GM21737 (cell line): ENCODE results near the gene EME2.

Experiments used
- ATAC-seq: cut with Tn5 transposase; IDR thresholded peaks from one replicate; pipeline ENCODE4 v1.9.1; 2021; ENCODE audit warnings: mild to moderate bottlenecking, moderate library complexity; ENCODE audit not compliant: unreplicated experiment

Gene EME2

DNA sequence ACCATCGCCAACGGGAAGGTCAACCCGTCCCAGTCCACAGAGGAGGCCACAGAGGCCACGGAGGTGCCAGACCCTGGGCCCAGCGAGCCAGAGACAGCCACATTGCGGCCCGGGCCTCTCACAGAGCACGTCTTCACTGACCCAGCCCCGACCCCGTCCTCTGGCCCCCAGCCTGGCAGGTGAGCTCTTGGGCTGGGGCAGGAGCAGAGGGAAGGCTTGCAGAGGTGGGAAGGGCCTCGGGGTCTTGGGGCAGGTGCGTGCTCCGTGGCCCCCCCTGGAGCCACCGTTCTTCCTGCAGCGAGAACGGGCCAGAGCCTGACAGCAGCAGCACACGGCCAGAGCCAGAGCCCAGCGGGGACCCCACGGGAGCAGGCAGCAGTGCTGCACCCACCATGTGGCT lies 6.4 kb upstream of the EME2 start:
- no peak for ATAC-seq

DNA sequence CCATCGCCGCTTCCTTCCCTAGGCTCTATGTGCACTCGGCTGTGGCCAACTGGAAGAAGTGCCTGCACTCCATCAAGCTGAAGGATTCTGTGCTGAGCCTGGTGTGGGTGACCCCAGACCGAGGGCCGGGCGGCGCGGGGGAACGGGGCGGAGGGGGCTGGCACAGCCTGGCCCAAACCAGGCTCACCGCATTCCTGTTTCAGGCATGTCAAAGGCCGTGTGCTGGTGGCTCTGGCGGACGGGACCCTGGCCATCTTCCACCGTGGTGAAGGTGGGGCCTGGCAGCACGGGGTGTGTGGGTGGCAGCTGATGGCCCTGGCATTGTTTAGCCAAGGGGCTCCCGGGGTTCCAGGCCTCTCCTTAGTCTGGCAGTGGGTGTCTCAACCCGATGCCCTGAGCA lies 5.9 kb upstream of the EME2 start:
- no peak for ATAC-seq

DNA sequence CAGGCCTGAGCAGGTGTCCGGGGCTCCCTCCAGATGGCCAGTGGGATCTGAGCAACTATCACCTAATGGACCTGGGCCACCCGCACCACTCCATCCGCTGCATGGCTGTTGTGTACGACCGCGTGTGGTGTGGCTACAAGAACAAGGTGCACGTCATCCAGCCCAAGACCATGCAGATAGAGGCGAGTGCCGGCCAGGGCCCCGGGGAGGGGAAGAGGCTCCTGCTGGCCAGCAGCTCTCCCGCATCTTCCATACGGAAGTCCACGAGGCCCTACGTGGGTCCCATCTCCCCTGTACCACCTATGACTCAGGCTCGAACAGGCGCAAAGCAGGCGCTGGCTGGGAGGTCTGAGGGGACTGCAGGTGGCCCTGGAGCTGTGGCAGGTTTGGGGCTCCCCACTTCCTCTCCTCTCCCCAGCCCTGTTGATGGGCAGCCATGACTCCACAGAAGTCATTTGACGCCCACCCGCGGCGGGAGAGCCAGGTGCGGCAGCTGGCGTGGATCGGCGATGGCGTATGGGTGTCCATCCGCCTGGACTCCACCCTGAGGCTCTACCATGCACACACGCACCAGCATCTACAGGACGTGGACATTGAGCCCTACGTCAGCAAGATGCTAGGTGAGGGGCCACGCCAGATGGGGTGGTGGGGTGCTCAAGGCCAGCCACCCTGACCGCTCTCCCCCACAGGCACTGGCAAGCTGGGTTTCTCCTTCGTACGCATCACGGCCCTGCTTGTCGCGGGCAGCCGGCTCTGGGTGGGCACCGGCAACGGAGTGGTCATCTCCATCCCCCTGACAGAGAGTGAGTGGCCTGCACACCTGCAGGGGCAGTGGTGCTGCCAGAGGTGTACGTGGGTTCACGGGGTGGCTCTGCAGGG lies 5.3 kb upstream of the EME2 start:
- ATAC-seq = no peak

DNA sequence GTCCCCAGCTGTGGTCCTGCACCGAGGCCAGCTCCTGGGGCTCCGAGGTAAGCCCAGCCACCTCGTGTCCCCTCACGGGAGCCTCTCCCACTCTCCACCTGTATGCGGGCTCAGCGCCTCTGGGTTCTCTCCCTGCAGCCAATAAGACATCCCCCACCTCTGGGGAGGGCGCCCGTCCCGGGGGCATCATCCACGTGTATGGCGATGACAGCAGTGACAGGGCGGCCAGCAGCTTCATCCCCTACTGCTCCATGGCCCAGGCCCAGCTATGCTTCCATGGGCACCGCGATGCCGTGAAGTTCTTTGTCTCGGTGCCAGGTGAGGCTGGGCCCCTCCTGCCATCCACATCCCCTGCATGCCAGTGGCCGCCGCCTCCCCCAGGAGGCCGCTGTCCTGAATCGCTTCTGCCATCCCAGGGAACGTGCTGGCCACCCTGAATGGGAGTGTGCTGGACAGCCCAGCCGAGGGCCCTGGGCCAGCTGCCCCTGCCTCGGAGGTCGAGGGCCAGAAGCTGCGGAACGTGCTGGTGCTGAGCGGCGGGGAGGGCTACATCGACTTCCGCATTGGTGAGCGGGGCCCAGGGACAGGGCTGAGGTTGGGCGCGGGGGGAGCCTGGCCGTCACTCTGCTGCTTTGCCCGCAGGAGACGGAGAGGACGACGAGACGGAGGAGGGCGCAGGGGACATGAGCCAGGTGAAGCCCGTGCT lies 4.4 kb upstream of the EME2 start:
- no peak for ATAC-seq

DNA sequence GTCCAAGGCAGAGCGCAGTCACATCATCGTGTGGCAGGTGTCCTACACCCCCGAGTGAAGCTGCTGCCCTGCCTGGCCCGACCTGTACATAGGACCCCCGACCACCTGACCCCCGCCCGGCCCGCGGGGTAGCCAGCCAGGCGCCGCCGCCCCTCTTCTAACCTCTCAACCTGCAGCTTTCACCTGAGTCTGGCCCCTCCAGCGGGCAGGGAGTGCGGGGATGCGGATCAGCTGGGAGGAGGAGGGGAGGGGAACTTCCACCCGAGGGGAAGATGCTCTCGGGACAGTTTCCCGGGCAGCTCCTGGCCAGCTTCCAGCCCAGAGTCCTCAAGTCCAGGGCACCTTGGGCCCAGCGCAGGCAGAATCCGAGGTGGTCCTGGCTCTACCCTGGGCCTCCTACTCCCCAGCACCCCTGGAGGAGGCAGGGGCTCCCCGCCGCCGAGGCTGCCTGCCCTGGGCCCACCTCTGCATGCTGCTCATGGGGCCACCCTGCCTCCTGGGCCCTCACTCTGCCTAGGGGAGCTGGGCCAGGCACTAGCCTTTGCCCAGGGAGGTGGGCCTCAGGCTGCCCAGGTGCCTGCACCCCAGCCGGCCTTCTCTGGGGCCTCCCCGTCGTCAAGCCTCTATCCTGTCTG lies 3.7 kb upstream of the EME2 start:
- ATAC-seq = no peak

DNA sequence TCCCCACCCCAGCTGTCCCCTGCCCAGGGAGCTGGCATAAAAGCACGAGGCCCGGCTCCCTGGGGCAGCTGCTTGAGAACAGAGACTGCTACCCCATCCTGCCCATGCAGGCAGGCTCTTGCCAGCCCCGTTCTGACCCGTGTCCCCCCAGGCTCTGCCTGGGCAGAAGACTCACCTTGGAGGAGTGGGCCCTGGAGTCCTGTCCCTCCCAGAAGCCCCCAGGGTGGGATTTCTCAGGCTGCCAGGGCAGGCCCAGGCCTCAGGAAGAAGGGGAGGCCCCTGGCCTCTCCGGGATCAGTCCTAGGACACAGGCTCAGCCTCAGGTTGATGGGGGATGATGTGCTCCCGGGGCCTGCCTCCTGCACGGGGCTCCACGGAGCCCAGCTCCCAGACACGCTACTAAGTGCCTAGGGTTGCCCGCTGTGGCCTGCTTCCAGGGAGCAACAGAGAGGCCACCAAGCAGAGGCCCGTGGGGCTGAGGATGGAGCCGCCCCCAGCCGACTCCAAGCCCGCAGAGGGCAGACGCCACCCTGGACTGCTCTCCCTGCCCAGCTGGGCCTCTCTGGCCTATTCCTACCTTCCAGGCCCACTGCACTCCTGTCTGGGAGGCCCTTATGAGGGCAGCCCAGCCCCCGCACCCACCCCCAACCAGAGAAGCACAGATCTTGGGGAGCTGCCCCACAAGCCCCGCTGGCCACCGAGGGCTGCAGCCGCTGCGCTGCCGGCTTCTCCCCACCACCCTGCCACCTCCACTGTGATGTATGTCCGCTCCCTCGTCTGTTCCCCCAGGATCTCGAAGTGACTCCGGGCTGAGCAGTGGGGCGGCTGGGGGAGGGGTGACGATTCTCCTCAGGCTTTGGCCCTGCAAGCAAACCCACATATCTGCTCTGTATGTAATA lies 3.0 kb upstream of the EME2 start:
- no peak for ATAC-seq

DNA sequence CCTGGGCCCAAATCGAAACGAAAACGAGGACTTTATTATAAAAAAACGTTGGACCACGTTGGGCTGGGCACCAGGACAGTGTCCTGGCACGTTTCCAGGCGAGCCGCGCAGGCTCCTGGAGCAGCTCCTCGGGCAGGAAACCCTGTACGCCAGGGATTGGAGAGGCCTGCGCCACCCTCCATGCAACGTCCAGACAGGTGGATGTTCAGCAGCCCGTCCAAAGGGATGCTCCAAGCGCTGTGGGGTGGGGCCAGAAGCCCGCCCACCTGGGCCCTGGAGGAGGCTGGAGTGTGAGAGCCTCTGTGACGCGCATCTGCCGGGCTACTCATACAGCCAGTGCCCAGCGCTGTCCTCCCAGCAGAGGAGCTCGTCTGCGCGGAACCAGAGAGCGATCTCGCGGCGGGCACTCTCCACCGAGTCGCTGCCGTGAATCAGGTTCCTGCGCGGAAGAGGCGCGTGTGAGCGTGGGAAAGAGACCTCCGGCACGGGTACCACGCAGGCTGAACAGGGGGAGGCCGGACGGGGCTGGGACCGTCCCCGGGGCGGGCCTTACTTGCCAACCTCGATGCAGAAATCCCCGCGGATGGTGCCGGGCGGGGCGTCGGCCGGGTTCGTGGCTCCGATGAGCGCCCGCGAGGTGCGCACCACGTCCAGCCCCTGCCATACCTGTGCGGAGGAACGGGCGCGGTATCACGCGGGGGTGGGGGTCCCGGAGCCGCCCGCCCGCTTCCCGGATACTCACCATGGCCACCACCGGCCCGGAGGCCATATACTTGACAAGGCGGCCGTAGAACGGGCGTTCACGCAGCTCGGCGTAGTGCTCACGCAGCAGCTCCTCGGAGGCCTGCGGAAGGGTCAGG lies 2.1 kb upstream of the EME2 start:
- no peak for ATAC-seq

DNA sequence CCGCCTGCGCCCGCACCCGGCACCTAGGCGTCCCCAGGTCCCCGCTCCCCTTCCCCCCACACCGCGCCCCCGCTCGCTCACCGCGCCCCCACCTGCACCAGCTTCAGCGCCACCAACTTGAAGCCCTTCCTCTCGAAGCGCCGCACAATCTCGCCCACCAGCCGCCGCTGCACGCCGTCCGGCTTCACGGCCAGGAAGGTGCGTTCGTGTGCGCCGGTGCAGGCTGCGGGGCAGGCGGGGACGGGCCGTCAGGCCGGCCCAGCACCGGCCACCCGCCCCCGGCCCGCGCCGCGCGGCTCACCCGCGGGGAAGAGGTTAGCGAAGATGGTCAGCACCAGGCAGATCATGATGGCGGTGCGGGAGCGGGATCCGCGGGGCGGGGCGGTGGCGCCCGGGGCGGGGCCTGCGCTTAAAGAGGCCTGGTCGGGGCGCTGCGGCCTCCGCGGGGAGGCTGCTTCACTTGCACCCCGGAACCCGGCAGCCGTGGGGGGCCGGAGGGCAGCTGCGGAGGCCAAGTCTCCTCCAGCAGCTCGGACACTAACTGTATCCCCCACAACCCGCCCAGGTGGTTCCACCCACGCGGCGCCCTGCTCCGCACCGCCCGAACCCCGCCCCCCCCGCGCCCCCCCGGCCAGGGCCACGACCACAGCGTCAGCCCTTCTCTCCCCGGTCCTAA lies 1.3 kb upstream of the EME2 start, which contains the start of gene NME3:
TSS of gene NME3 (minus strand) at position 356 of the 676 bp plus-strand sequence. CDS start at position 347, 9 bp downstream.
- ATAC-seq = no peak

DNA sequence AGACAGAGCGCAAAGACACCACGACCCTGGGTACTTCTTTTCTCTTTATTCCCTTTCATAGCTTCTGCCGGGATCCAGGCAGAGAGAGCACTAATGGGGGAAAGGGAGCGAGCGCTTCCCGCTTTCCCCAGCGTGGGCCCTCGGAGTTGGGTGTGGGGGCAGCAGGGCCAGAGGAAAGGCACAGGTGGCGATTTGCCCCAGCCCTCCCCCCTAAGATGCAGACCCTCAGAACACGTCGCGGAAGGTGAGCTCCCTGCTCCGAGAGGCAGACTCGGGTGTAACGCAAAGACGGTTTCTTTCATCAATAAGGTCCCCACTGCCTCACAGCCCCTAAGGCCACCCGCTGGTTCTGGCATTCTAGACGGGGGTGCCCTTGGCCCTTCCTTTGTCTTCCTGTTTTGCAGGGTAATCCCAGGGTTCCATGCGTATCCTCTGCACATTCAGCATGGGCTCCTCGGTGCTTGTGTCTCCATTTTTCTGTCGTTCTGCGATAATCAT lies 697 bp upstream of the EME2 start:
- no peak for ATAC-seq

DNA sequence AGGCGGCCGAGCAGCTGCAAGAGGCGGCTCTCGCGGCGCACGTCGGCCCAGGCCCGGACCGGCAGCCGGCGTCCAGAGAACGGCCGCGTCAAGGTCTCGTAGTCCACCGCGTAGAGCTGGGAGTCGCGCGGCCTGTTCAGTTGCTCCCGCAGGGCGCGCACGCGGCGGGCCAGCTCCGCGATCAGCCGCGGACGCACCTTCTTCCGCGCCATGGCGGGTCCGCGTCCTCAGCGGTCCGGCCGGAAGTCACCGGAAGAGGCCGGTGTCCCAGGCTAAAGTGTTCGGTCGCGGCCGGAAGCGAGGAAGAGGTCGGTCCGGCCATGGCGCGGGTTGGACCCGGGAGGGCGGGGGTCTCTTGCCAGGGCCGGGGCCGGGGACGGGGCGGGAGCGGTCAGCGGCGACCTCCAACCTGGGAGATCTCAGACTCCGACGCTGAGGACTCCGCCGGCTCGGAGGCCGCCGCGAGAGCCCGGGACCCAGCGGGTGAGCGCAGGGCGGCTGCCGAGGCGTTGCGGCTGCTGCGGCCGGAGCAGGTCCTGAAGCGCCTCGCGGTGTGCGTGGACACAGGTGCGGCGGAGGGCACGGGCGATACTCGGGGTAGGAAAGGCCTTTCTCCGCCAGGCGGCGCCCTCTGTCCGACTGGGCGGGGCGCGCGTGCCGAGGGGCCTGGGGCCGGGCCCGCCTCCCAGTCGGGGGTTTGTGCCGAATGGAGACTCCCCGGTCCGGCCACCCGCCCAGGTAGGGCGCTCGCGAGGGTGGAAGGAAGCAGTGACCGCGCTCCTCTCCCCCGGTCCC lies 495 bp downstream of the EME2 start, which contains the start of gene MRPS34:
TSS of gene MRPS34 (minus strand) at position 227 of the 795 bp plus-strand sequence. CDS start at position 212, 15 bp downstream.
- ATAC-seq = peak; percentile 36

DNA sequence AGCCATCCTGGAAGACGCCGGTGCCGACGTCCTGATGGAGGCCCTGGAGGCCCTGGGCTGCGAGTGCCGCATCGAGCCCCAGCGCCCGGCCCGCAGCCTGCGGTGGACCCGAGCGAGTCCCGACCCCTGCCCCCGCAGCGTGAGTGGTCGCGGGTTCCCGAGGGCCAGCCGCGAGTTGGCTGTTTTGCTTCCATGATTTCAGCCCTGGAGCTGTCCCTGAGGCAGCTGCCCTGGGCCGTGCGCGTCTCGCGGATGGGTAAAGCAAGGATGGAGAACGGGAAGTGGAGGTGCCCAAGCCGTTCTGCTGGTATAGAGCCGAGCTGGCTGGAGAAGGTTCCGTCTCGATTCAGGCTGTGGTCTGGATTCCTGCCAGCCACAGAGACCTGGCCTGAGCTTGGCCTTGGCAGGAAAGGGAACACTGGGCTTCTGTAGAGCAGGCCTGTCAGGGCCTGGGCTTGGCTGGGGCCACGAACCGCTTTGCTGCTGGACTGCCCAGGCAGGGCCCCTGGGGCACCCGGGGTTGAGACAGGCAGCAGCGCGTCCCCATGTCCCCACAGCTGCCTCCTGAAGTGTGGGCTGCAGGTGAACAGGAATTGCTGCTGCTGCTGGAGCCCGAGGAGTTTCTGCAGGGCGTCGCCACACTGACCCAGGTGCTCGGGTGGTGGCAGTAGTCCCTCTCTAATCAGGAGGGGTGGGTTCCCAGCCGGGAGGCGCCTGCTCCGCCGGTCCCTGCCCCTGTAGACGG lies 1.3 kb downstream of the EME2 start:
- ATAC-seq = peak; percentile 1

DNA sequence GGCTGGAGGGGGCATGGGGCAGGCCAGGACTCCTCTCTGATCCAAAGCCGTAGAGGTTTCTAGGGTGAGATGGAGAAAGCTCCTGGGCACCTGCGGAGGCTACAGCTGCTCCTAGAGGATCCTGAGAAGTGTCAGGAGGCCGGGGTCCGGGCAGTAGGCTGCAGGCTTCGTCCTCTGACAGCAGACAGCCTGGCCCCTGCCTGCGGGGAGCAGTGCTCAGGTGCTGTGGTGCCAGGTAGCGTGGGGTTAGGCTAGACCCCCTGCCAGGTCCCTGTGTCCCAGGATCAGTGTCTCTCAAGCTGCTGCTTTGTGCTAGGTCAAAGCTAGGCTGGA lies 1.8 kb downstream of the EME2 start:
- no peak for ATAC-seq

DNA sequence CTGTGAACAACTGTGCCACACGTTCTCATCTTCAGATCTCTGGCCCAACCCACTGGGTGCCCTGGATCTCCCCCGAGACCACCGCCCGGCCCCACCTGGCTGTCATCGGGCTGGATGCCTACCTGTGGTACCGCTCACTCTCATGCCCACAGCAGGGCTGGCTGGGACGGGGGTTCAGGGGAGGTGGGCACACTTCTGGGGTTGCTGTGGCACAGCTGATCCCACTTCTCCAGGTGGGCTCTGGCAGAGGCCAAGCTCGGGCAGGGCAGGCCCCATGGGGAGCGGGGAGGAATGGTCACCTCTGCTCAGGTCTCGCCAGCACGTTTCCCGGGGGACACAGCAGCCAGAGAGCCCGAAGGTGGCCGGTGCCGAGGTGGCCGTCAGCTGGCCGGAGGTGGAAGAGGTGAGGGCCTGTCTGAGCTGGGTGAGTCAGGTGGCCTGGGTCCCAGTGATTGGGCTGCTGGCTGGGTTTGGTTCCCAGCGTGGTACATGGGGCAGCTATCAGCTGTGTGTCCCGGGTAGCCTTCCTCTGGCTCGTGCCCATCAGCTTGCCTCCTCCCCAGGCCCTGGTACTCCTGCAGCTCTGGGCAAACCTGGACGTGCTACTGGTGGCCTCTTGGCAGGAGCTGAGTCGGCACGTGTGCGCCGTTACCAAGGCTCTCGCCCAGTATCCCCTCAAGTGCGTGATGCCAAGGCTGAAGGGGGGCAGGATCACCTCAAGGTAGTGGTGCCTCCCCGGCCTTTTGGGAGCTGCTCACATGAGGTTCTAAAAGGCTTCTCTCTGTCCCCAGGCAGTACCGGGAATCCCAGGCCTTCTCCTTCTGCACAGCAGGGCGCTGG lies 2.6 kb downstream of the EME2 start:
- ATAC-seq = no peak

DNA sequence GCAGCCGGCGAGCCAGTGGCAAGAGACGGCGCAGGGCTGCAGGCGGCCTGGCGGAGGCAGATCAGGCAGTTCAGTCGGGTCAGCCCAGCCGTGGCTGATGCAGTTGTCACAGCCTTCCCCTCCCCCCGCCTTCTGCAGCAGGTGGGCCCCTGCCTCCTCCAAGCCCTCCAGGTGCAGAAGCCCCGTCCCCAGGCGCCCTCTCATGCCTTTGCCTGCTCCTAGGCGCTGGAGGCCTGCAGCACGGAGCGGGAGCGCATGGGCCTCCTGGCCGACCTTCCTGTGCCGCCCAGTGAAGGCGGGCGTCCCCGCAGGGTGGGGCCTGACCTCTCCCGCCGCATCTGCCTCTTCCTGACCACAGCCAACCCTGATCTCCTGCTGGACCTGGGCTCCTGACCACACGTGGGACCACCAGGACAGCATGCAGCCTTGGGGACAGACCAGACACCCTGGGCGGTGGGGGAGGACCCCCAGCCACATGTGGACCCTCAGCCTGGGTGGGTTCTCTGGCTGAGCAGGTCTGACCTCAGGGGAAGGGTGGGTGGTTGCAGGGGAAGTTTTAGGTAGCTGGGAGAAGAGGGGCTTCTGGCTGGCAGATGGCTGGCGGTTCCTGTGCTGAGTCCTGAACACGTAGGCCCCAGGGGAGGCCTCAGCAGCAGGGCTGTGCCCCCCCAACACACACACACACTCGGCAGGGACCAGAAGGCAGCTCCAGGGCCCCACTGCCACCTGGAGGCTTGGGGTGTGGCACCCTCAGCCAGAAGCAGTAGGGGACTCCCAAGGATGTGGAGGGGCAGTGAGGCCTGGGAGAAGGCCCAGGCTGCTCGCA lies 3.4 kb downstream of the EME2 start:
- no peak for ATAC-seq

DNA sequence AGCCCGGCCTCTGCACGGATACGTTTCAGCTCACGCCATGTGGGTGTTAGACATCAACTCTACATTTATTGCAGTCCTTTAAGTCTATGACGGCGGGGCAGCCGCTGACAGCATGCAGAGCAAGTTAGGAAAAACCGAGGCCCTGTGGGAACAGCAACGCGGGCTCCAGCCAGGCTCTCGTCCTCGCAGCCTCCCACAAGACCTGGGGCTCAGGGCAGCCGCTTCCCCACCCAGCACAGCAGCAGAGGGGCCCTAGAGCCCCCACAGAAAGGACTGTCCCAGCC lies 4.0 kb downstream of the EME2 start:
- ATAC-seq = no peak

DNA sequence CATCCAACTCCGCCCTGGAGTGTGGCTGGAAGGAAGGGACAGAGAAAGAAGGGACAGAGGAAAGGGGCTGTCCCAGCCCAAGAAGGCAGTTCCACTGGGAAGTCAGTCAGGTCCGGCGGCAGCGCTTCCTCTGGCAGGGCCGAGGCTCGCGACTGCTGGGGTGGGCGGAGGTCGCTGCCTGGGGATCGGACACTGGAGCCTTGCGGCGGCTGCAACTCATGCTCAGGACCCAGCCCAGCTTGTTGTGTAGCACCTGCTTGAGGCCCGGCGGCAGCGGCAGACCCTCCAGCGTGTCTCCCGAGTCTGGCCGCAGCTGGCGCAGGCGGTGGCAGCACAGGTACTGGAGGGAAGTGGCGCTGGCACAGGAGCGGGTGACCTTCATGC lies 4.4 kb downstream of the EME2 start:
- ATAC-seq = no peak
